Endodermal cell (in vitro differentiated cells): Measurements from ENCODE around the gene CDH15. TPM values are rescaled to one million over a fixed set of nuclear protein-coding genes. Genes with fewer than 3 reads are reported as not detected.
A peak's percentile ranks its signal among the peaks of the same experiment; 100 is the strongest.

Experiments
- DNase-seq: peaks from one replicate; pipeline ENCODE4 v3.0.0-alpha.2; 2017
- H3K27ac ChIP-seq: 2 replicates; pipeline ENCODE4 v1.5.1; 2013; ENCODE audit warnings: mild to moderate bottlenecking, low read depth, low read length, moderate library complexity
- H3K27me3 ChIP-seq: 2 replicates; pipeline ENCODE4 v1.6.1; 2013; ENCODE audit warnings: mild to moderate bottlenecking, low read length, moderate library complexity; ENCODE audit not compliant: insufficient read depth, control insufficient read depth, poor library complexity, severe bottlenecking
- H3K36me3 ChIP-seq: 2 replicates; pipeline ENCODE4 v1.7.0; 2013; ENCODE audit warnings: mild to moderate bottlenecking, low read length, moderate library complexity; ENCODE audit not compliant: control insufficient read depth, insufficient read depth
- H3K4me1 ChIP-seq: one replicate; pipeline ENCODE4 v1.7.0; 2013; ENCODE audit warnings: low read length; ENCODE audit not compliant: control insufficient read depth, insufficient read depth
- H3K4me3 ChIP-seq: 2 replicates; pipeline ENCODE4 v1.5.1; 2013; ENCODE audit warnings: mild to moderate bottlenecking, low read length, moderate library complexity
- H3K9ac ChIP-seq: 2 replicates; pipeline ENCODE4 v1.6.1; 2013; ENCODE audit warnings: mild to moderate bottlenecking, low read length, moderate library complexity; ENCODE audit not compliant: poor library complexity, severe bottlenecking; ENCODE audit errors: extremely low read depth
- H3K9me3 ChIP-seq: 2 replicates; pipeline ENCODE4 v1.6.1; 2013; ENCODE audit warnings: mild to moderate bottlenecking, low read length, moderate library complexity; ENCODE audit not compliant: control insufficient read depth
- H3K27ac Mint-ChIP-seq: 2 replicates; pipeline ENCODE4 v1.8.0; 2020; ENCODE audit warnings: mixed read lengths
- H3K27me3 Mint-ChIP-seq: 2 replicates; pipeline ENCODE4 v1.8.0; 2021; ENCODE audit warnings: mild to moderate bottlenecking, mixed read lengths; ENCODE audit not compliant: insufficient read depth
- H3K36me3 Mint-ChIP-seq: 2 replicates; pipeline ENCODE4 v1.8.0; 2020; ENCODE audit warnings: low read depth, mixed read lengths
- H3K4me1 Mint-ChIP-seq: 2 replicates; pipeline ENCODE4 v1.8.0; 2020; ENCODE audit warnings: mixed read lengths
- H3K4me3 Mint-ChIP-seq: 2 replicates; pipeline ENCODE4 v1.8.0; 2020; ENCODE audit warnings: mild to moderate bottlenecking, moderate library complexity, mixed read lengths
- H3K9me3 Mint-ChIP-seq: 2 replicates; pipeline ENCODE4 v1.8.0; 2020; ENCODE audit warnings: mild to moderate bottlenecking, mixed read lengths
- CTCF ChIP-seq: fragments of 200-600 bp; sonication (generic); conservative IDR thresholded peaks from 2 replicates; pipeline ENCODE4 v1.5.0; 2021; ENCODE audit warnings: antibody characterized with exemption, mild to moderate bottlenecking
- WGBS, 2 experiments: methylation state at CpG; one replicate each; pipeline versions ENCODE4 v1.1.5 to v1.1.7; 2013; ENCODE audit warnings: missing lambda C conversion rate in 2 of 2, mixed read lengths in 1 of 2; ENCODE audit not compliant: insufficient coverage in 1 of 2, insufficient read length in 1 of 2; 5-methylcytosine and 5-hydroxymethylcytosine counted together
- total RNA-seq, 2 donors: library from RNA; stranded (reverse); fragmentation: NEBNext Ultra II Directional in 1 of 2; extraction: Animal tissue kit (Norgen Biotek cat#: 25700) in 1 of 2; gene quantifications; 2 replicates in 1 of 2; 3 replicates in 1 of 2; pipeline ENCODE4 v1.2.1, GENCODE V29; 2021

CDH15 gene
- total RNA-seq, 2 donors from 2014 or later = 0.11 to 0.15 TPM

DNA sequence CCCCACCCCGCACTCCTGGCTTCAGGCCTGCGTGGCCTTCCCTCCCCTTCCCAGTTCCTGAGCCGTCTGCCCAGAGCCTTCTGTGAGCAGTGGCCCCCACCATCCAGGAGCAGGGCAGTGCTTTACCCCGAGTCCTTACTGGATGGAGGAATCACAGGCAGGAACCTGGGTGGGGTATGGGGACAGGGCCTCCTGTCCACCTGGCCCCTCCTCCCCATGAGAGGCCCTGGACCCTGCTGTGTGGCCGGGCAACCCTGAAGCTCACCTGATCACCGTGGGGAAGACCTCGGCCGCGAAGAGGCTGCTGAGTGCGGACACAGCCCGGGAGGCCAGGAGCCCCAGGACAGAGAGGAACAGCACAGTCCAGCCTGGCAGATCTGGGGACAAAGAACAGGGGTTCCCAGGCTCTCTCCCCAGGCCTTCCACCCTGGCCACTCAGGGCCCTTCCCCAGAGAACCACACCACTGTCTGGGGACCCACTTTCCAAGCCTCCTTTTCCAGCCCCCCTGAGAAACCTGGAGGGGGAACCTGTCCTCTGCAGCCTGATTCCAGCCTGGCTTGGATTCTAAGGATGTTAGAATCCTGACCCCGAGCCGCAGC, 25.6 kb downstream of the CDH15 start:
- Mint-ChIP-seq H3K4me1 (peaks cover 2% of the 10 kb centered on the region), H3K36me3 (no peaks in the 10 kb centered on the region), H3K27me3 (peaks cover 32% of the 10 kb centered on the region), H3K4me3 (no peak overlapping the region), H3K27ac (no peak overlapping the region), H3K9me3 (no peaks in the 10 kb centered on the region)
- no peak for TF ChIP-seq CTCF
- Histone ChIP-seq H3K4me1 (no peaks in the 10 kb centered on the region), H3K27ac (no peak overlapping the region), H3K9me3 (no peaks in the 10 kb centered on the region), H3K9ac (no peak overlapping the region), H3K36me3 (no peaks in the 10 kb centered on the region), H3K4me3 (no peak overlapping the region), H3K27me3 (peaks cover 24% of the 10 kb centered on the region)
- no peak for DNase-seq
- 91 to 97% methylated on average over 4 to 13 of the region's 13 CpGs for WGBS, 2 experiments

DNA sequence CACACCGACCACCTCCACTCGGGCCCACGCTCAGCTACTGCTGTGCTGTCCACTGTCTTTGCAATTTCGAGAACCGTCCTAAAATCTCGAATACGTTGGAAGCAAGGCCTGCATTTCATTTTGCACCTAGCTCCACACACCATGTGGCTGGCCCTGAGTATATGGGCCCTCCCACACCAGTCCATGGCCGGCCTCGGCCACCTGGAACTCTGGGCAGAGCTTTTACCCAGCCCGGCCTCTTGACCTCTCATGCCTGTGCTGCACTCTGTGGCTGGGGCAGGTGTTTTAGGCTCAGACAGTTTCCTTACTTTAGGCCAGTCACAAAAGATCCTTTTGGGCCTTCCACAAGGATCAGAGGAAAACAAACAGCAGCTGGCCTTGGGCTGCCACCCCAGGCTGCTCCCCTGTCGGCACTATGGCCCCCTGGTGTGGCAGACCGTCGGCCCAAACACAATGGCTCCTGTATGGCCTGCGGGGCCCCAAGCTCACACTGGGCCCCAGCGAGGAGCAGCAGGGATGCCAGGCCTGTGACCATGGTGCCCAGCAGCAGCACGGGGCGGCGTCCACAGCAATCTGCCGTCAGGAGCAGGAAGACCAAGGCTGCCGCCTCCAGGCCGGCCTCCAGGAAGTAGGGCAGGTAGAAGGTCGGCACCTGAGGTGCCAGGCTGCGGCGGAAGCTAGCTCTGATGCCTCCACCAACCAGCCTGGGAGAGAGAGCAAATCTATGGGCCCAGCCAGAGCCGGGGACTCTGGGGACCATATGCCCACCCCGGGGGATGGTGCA, 26.3 kb downstream of the CDH15 start:
- TF ChIP-seq CTCF = no peak
- H3K4me1 ChIP-seq = no peaks in the 10 kb centered on the region
- H3K27me3 Mint-ChIP-seq = peaks cover 39% of the 10 kb centered on the region
- no peak overlapping the region for H3K4me3 Mint-ChIP-seq
- no peaks in the 10 kb centered on the region for H3K36me3 ChIP-seq
- no peaks in the 10 kb centered on the region for H3K36me3 Mint-ChIP-seq
- H3K27ac Mint-ChIP-seq = no peak overlapping the region
- DNase-seq = peak; percentile 44
- peaks cover 2% of the 10 kb centered on the region for H3K4me1 Mint-ChIP-seq
- H3K9me3 ChIP-seq = peaks cover 4% of the 10 kb centered on the region
- no peak overlapping the region for H3K27ac ChIP-seq
- WGBS, 2 experiments = 86 to 90% methylated on average over 20 to 26 of the region's 26 CpGs
- peaks cover 3% of the 10 kb centered on the region for H3K9me3 Mint-ChIP-seq
- H3K4me3 ChIP-seq = no peak overlapping the region
- no peak overlapping the region for H3K9ac ChIP-seq
- peaks cover 30% of the 10 kb centered on the region for H3K27me3 ChIP-seq

GRCh38 chr16:89198417-89199240, 27.1 kb downstream of the CDH15 start:
- H3K27ac ChIP-seq = no peak overlapping the region
- no peak overlapping the region for H3K9ac ChIP-seq
- DNase-seq = peak; percentile 43
- H3K4me3 Mint-ChIP-seq = no peak overlapping the region
- peaks cover 6% of the 10 kb centered on the region for H3K9me3 ChIP-seq
- no peaks in the 10 kb centered on the region for H3K4me1 ChIP-seq
- TF ChIP-seq CTCF = no peak
- H3K4me3 ChIP-seq = no peak overlapping the region
- WGBS, 2 experiments = 90 to 91% methylated on average over 24 to 28 of the region's 28 CpGs
- peaks cover 8% of the 10 kb centered on the region for H3K9me3 Mint-ChIP-seq
- peaks cover 2% of the 10 kb centered on the region for H3K4me1 Mint-ChIP-seq
- H3K27me3 ChIP-seq = peaks cover 38% of the 10 kb centered on the region
- H3K27me3 Mint-ChIP-seq = peaks cover 47% of the 10 kb centered on the region
- no peaks in the 10 kb centered on the region for H3K36me3 Mint-ChIP-seq
- no peaks in the 10 kb centered on the region for H3K36me3 ChIP-seq
- no peak overlapping the region for H3K27ac Mint-ChIP-seq
